ENCODE measurements around the gene NFIA.

Gene NFIA

GRCh38 chr1:61420243-61420642 is 337.9 kb downstream of the NFIA start:
- DNase-seq = no peak

GRCh38 chr1:61420909-61421835 is 338.8 kb downstream of the NFIA start:
- no peak for DNase-seq

GRCh38 chr1:61423643-61424042 is 341.3 kb downstream of the NFIA start:
- no peak for DNase-seq

GRCh38 chr1:61424382-61424781 is 342.0 kb downstream of the NFIA start:
- no peak for DNase-seq

- DNase-seq = no peak
These were observed 342.7 kb downstream of the NFIA start for GRCh38 chr1:61425040-61425439.

- DNase-seq = no peak
These were observed 343.9 kb downstream of the NFIA start for GRCh38 chr1:61426254-61426653.

- DNase-seq = no peak
These were observed 344.5 kb downstream of the NFIA start for GRCh38 chr1:61426885-61427284.

- DNase-seq = no peak
These were observed 345.1 kb downstream of the NFIA start for GRCh38 chr1:61427510-61427909.

- DNase-seq = no peak
These were observed 345.8 kb downstream of the NFIA start for GRCh38 chr1:61428146-61428545.

- DNase-seq = no peak
These were observed 350.4 kb downstream of the NFIA start for GRCh38 chr1:61432616-61433388.

GRCh38 chr1:61433646-61434045 is 351.3 kb downstream of the NFIA start:
- no peak for DNase-seq

- DNase-seq = no peak
These were observed 351.9 kb downstream of the NFIA start for GRCh38 chr1:61434276-61434675.

- no peak for DNase-seq
These were observed 352.9 kb downstream of the NFIA start for GRCh38 chr1:61435226-61435625.

- no peak for DNase-seq
These were observed 353.7 kb downstream of the NFIA start for GRCh38 chr1:61436016-61436415.

- DNase-seq = no peak
These were observed 354.2 kb downstream of the NFIA start for GRCh38 chr1:61436491-61437120.

- DNase-seq = no peak
These were observed 356.9 kb downstream of the NFIA start for GRCh38 chr1:61439234-61439633.

GRCh38 chr1:61441723-61442262 is 359.4 kb downstream of the NFIA start:
- DNase-seq = no peak

GRCh38 chr1:61442544-61442943 is 360.2 kb downstream of the NFIA start:
- no peak for DNase-seq

GRCh38 chr1:61444288-61444687 is 361.9 kb downstream of the NFIA start:
- no peak for DNase-seq

- DNase-seq = peak; percentile 2
These were observed 363.0 kb downstream of the NFIA start for GRCh38 chr1:61445269-61445825.

- DNase-seq = no peak
These were observed 364.2 kb downstream of the NFIA start for GRCh38 chr1:61446531-61446991.

- no peak for DNase-seq
These were observed 365.0 kb downstream of the NFIA start for GRCh38 chr1:61447106-61447967.
